ENCODE data around the gene CENPE.
A peak's percentile ranks its signal among the peaks of the same experiment; 100 is the strongest.
"Not testable (repeated sequence)": the region's sequence is repeated elsewhere in the genome, so short reads cannot be mapped to it uniquely, and the experiment has no call there.

CENPE gene

DNA sequence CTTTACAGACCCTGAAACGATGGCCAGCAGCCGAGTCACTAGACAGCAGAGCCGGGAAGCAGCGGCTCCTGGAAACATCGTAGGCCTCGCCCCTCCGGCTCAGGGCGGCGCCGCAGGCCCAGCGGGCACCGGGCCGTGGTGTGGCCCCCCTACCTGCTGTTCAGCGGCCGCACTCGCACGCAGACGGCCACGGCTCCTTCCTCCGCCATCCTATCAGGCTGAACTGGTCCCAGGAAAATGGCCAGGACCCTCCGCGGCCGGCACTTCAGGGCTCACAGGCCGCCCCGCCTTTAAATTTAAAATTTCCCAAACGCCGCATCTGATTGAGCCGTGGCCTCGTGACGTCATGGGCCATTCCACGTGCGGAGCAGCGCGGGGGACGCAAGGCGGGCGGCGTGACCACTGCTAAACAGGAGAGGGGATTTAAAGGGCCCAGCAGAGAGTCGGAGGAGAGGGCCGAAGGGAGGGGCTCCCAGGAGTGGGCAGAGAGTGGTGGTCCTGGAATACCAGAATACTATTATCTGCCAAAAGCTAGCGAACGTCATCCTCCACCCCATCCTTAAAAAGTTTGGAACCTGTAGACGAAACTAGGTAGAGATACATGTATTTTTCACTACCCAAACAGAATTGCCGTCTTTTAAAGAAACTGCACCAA lies at the start of gene CENPE:
Gene CENPE, minus strand, starts transcription at position 233 of the 655 bp plus-strand sequence. Its CDS starts 24 bp downstream, at position 209.
- peak; percentile 65 to 87 (median 83) for DNase-seq (ENCODE audit: low read depth in 2 of 3, low spot score in 2 of 3)

DNA sequence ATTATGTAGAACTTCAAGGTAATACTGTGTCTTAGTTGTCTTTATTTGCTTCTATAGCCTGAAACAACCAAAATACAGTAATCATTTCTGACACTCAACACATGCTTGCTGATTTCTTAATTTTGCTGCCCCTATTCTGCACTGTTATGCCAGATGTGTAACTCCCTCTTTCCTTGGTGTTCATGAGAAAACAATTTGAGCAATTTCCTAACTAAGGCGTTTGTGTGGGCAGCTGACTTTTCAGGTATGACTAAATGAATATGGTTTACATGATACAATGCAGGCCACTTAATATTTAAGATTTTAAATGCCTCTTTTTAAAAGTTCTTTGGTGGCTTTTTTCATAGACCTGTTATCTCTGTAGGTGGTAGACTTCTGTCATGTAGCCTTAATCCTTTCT lies 46.1 kb upstream of the CENPE start:
- no peak for DNase-seq (ENCODE audit: low read depth in 2 of 3, low spot score in 2 of 3)

- DNase-seq (ENCODE audit: low read depth in 2 of 3, low spot score in 2 of 3) = not testable (repeated sequence)
Observed at GRCh38 chr4:103230938-103231337, 32.8 kb upstream of the CENPE start.

GRCh38 chr4:103223556-103223955 lies 25.4 kb upstream of the CENPE start:
- not testable (repeated sequence) for DNase-seq (ENCODE audit: low read depth in 2 of 3, low spot score in 2 of 3)

GRCh38 chr4:103207673-103208072 lies 9.5 kb upstream of the CENPE start:
- DNase-seq (ENCODE audit: low read depth in 2 of 3, low spot score in 2 of 3) = no peak

DNA sequence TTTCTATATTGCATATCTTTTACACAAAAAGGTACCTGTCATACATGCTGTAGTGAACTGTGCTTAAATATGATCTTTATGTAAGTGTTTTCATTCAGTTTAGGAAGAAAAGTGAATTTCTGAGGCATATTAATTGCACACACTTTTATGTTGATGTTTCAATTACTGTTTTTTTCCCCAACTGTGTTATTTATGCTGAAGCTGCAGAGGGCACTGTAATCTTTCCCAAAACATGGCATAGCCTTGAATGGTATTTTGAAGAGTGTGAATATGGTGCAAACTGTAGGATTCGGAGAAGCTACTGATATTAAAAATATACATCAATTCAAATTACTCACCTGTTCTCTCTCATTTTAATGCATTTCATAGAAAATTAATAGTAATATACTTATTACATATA lies 6.0 kb upstream of the CENPE start:
- no peak for DNase-seq (ENCODE audit: low read depth in 2 of 3, low spot score in 2 of 3)

GRCh38 chr4:103201724-103202123 lies 3.6 kb upstream of the CENPE start:
- no peak for DNase-seq (ENCODE audit: low read depth in 2 of 3, low spot score in 2 of 3)

GRCh38 chr4:103201253-103201652 lies 3.1 kb upstream of the CENPE start:
- no peak for DNase-seq (ENCODE audit: low read depth in 2 of 3, low spot score in 2 of 3)

DNA sequence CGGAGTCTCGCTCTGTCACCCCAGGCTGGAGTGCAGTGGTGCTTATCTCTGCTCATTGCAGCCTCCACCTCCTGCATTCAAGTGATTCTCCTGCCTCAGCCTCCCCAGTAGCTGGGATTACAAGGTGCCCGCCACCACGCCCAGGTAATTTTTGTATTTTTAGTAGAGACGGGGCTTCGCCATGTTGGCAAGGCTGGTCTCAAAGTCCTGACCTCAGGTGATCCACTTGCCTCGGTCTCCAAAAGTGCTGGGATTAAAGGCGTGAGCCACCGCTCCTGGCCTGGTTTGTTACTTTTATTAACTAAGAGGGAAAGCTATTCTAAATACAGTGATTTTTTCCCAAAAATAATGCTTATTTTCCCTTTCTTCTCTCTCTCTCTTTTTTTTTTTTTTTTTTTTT lies 866 bp upstream of the CENPE start:
- DNase-seq (ENCODE audit: low read depth in 2 of 3, low spot score in 2 of 3) = no peak

DNA sequence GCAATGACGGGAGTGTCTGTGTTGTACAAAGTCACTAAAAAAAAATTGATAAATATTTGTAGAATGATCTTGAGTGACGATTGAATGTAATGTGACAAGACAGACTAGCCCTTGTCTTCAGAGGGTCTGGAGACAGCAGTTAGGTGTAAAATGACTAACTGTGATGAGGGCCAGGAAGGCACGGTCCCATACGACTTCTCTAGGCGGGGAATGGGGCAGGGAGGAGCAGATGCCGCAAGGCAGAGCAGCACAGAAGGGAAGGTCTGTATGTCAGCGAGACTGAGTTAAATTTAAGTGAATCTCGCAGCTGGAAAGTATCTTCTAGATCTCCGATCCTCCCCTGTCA lies 405 bp downstream of the CENPE start:
- no peak for DNase-seq (ENCODE audit: low read depth in 2 of 3, low spot score in 2 of 3)

- no peak for DNase-seq (ENCODE audit: low read depth in 2 of 3, low spot score in 2 of 3)
Observed at GRCh38 chr4:103193457-103193856, 4.7 kb downstream of the CENPE start.

- no peak for DNase-seq (ENCODE audit: low read depth in 2 of 3, low spot score in 2 of 3)
Observed at GRCh38 chr4:103171006-103171405, 27.1 kb downstream of the CENPE start.

DNA sequence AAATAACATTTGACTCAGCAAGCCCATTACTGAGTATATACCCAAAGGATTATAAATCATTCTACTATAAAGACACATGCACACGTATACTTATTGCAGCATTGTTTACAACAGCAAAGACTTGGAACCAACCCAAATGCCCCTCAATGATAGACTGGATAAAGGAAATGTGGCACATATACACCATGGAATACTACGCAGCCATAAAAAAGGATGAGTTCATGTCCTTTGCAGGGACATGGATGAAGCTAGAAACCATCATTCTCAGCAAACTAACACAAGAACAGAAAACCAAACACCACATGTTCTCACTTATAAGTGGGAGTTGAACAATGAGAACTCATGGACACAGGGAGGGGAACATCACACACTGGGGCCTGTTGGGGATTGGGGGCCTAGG lies 28.4 kb downstream of the CENPE start:
- not testable (repeated sequence) for DNase-seq (ENCODE audit: low read depth in 2 of 3, low spot score in 2 of 3)

DNA sequence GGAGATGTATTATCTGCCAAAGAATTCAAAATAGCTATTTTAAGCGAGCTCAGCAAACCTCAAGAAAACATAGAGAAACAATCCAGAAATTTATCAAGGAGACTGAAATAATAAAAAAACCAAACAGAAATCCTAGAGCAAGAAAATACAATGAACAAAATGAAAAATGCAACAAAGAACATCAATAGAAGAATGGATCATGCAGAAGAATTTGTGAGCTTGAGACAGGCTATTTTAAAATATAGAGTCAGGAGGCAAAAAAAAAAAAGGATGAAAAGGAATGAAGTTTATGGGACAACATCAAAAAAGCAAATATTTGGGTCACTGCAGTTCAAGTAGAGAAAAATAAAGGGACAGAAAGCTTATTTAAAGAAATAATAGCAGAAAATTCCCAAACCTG lies 29.1 kb downstream of the CENPE start:
- no peak for DNase-seq (ENCODE audit: low read depth in 2 of 3, low spot score in 2 of 3)

DNA sequence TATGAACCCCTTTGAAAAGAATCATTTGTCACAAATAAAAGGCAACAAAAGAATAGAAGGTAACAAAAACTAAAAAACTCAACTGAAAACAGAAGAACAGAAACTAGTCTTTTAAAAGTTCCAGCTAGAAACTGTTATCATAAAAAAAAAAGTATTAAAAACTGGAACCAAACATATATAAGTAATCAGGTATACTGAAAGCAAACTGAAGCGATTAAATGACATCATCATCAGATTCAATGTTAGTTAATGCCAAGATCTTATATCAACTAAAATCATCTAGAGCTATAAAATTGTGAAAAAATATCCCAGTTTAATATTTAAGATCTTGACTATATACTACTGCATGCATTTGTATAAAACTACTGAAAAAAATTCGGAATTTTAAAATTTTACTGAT lies 36.0 kb downstream of the CENPE start:
- DNase-seq (ENCODE audit: low read depth in 2 of 3, low spot score in 2 of 3) = no peak

- DNase-seq (ENCODE audit: low read depth in 2 of 3, low spot score in 2 of 3) = no peak
Observed at GRCh38 chr4:103158760-103159159, 39.4 kb downstream of the CENPE start.

DNA sequence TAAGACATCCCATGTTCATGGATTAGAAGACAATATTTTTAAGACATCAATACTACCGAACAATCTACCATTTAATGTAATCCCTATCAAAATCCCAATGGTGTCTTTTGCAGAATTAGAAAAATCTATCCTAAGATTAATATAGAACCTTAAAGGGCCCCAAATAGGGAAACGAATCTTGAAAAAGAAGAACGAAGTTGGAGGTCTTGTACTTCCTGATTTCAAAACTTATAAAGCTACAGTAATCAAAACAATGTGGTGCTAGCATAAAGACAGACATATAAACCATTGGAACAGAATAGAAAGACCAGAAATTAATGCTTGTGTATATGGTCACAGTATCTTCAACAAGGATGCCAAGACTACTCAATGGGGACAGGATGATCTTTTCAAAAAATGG lies 42.0 kb downstream of the CENPE start:
- DNase-seq (ENCODE audit: low read depth in 2 of 3, low spot score in 2 of 3) = no peak

GRCh38 chr4:103152381-103152780 lies 45.8 kb downstream of the CENPE start:
- DNase-seq (ENCODE audit: low read depth in 2 of 3, low spot score in 2 of 3) = no peak

- DNase-seq (ENCODE audit: low read depth in 2 of 3, low spot score in 2 of 3) = no peak
Observed at GRCh38 chr4:103150677-103151076, 47.5 kb downstream of the CENPE start.

DNA sequence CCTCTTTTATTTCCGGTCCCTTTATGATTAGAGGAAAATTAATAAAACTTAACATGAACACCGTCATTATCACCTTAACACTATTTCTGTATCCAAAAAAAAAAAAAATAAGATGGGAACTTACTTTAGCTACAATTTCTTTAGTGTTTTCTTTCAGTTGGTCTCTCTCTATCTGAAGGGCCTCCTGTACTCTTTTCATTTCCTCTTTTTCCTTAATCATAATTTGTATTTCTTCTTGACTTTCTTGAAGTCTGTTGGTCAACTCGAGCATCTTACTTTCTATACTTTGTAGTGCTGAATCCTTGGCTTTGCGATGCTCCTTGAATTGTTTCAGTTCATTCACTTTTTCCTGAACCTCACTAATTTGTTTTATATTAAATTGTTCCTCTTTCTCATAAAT lies 53.2 kb downstream of the CENPE start:
- DNase-seq (ENCODE audit: low read depth in 2 of 3, low spot score in 2 of 3) = no peak

- no peak for DNase-seq (ENCODE audit: low read depth in 2 of 3, low spot score in 2 of 3)
Observed at GRCh38 chr4:103137446-103137827, 60.7 kb downstream of the CENPE start.

DNA sequence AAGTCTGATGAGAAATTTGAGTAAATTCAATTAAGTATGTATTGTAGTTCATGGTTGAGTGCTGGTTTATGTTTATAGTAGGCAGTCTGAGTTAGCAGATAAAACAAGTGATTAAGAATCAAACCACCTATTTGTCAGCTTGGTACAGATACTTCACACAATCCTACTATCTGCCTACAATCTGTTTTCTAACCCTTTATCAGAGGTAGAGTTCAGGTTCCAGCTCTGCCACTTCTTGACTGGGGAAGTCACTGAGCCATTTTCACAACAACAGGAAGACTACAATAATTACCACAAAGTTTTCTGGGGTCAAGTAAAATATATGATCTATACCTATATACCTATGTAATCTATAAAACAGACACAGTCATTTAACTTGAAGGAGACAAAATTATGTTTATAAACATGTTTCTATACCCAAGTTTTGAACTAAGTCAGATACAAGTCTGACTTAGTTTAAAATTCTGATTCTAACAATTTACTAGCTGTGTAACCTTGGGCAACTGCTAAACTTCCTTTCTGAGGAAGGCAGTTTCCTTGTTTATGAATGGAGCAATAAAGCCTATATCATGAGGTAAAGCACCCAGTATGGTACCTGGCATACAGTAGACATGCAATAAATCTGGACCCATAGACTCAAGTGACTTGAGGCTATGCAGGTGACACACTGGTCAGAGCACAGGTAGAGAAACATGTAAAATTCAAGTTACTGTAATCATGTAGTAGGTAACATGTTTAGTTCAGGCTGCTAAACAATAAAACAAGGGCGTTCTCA lies 61.3 kb downstream of the CENPE start:
- no peak for DNase-seq (ENCODE audit: low read depth in 2 of 3, low spot score in 2 of 3)

DNA sequence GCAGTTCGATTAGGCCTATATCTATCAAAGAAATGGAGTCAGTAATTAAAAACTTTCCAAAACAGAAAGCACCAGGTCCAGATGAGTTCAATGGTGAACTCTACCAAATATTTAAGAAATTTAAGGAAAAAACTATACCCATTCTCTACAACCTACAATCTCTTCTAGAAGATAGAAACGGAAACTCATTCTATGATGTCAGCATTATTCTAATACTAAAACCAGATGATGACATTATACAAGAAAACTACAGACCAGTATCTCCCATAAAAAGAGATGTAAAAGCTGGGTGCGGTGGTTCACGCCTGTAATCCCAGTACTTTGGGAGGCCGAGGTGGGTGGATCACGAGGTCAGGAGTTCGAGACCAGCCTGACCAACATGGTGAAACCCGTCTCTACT lies 69.0 kb downstream of the CENPE start:
- DNase-seq (ENCODE audit: low read depth in 2 of 3, low spot score in 2 of 3) = no peak

Measured in activated CD8-positive, alpha-beta memory T cell treated with anti-CD3 and anti-CD28 coated beads for 48 hours (primary cell).